Measurements from ENCODE around the gene XXYLT1.

The XXYLT1 gene

DNA sequence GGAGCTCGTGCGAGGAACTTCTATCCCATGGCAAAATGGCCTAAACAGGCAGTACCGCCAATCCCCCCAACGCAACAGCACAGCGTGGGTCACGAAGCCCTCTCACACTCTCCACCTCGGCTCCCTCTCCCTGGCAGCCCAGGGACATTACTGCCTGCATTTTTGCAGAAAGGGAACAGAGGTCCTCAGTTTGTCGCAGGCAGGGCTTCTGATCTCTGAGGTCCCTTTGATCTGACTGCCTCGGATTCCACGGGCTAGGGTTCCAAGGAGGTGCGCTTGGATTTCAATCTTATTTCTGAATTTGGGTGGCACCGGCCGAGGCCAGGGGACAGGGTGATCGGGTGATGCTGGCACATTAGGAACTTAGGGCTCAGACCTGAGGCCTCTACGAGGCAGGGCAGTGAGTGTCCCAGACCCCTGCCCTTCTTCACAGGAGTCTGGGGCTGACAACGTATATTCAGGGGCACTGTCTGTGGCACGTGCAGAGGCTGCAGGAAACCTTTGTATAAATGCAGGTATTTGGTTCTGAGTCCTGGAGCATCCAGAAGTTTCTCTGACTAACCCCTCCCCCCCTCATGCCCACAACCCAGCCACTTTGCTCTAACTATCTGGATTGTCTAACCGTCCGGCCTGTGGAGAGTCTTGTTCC lies 197.9 kb downstream of the XXYLT1 start:
- DNase-seq = no peak

DNA sequence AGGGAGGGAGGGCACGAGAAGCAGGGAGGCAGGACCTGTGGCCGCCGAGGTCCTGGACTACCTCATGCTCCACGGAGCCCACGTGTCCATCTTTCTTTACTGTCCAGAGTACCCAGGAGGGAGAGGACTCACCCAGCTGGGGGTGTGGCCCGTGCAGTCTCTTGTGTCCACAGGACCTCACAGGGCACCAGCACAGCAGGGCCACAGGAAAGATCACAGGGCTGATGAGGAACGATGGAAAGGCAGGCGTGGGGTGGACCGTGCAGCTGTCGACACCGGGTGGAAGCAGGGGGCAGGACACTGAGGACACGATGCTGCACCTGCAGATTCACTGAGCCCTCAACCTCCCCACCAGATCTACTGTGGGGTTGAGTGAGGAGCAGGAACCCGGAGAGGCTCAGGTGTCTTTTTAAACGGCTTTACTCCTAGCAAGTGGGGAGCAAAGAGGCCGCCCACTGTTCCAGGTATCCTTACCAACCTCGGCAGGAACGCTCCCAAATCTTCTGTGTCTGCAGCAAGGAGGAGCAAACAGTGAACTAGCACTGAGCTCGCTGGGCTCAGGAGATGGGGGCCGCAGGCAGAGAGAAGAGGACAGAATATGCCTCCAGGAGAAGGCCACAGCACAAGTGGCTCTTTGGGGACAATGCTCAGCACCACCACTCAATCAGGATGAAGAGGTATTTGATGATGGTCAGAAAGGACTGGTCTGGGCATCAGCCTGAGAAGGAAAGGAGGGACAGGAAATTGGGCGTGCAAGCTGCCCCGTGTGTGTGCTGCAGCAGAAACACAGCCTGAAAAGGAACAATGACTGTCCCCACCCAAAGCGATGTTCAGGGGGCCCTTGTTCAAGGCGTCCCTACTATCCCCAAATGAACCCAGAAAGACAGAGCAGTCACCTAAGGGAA lies 198.8 kb downstream of the XXYLT1 start:
- no peak for DNase-seq

DNA sequence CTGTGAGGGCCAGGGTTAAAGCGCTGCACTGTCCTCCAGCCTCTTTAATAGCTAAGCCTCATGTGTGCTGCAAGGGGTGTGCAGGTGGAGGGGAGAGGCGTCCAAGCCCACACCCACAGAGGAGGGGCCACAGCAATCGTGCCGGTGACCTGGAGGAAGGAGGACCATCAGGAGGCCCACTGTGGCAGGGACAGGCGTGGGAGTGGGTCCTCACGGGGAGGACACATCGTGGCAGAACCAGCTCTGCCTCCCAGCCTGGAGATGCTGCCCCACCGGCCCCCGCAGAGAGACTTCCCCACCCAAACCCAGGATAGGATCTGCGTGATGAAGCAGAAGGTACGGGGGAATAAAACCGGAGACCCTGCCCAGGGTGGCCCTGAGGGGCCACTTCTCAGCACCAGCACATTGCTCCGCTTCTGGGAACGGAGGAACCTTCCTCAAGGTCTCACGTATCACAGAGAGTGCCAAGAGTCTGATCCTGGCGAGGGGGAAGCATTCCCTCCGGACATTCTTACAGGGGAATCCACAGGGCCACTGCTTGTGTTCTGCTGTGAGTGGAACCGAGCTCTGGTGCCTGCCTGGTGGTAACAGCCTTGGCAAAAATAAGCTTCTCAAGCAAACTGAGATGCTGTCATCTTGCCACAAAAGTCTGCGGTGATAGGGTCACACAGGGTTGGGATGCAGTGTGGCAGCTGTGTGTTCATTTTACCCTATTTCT lies 199.8 kb downstream of the XXYLT1 start:
- DNase-seq = no peak

DNA sequence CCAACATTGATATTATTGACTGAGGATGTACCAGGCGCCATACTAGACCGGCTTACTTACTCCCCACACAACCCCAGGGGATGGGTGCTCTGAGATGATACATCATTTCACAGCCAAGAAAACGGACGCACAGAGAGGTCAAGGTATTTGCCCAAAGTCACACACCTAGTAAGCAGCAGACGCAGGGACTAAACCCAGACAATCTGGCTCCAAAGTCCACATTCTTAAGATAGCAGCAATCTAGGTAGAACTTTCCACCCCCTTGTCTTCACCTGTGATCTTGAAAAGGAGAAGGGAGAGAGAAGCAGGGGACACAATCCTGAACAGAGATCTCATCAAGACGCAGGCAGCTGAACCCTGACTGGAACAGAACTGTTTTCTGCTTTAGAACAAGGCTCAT lies 200.6 kb downstream of the XXYLT1 start:
- DNase-seq = no peak

DNA sequence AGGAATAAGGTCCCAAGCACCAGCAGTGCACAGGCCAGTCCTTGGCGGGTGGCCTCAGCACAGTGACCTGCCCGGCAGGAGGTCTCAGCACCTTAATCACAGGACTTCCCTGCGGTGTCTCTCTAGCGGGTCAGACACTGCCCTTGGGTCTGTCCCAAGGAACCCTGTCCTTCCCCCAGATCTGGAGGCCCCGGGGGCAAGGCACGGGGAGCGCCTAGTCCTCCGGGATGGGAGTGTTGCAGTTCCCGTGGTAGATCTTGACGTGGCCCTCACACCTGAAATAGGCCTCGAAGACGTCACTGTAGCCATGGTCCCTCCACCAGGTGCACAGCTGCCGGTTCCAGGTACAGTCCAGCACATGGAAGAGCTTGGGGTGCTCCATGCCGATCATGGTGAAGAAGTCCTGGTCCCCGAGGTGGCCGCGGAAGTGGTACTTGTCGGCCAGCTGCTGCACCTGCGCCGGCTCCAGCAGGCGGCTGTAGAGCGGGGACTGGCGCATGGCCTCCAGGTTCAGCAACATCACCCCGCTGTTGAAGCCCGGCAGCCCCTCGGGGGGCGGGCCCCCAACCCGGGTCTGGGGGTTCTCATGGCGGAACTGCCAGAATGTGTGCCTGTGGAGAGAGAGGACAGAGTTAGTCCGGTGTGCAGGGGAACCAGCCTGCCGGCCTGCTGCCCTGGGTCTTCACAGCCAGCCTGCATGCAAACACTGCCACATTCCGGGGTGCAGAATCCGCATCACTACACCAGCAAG lies 201.3 kb downstream of the XXYLT1 start:
- DNase-seq = no peak

DNA sequence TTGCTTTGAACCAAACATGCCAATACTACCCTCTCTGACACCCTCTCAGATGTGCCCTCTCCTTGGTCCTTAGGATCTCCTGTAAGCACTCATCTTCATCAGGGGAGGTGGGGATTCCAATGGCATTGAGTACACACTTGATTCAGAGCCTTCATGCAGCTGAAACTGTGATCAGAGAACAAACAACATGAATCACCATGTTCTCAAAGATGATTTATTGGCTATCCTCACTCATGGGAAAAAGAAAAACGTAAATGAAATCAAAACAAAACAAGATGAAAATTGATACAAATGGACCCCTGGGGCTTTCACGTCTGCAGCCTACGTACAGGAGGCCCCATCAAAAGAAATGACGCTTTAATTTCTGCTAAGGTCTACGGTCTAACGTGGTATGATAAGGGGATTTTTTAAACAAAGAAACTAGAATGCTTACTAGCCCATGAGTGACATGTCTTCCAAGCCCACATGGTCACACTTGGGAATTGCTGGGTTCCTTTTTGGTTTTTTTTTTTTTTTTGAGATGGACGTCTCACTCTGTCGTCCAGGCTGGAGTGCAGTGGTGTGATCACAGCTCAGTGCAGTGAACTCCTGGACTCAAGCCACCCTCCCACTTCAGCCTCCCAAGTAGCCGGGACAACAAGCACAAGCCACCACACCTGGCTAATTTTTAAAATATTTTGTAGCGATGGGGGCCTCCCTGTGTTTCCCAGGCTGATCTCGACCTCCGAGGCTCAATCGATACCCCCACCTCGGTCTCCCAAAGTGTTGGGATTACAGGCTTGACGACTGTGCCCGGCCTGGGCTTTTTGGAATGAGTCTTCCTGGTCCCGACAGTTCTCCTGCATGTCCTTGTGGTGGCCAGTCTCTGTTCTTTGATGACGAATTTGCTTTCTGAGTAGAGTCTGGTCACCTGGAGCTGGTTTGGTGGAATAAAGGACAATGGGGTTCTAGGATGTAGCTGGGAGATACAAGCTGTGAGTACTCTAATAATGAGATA lies 202.6 kb downstream of the XXYLT1 start:
- no peak for DNase-seq

DNA sequence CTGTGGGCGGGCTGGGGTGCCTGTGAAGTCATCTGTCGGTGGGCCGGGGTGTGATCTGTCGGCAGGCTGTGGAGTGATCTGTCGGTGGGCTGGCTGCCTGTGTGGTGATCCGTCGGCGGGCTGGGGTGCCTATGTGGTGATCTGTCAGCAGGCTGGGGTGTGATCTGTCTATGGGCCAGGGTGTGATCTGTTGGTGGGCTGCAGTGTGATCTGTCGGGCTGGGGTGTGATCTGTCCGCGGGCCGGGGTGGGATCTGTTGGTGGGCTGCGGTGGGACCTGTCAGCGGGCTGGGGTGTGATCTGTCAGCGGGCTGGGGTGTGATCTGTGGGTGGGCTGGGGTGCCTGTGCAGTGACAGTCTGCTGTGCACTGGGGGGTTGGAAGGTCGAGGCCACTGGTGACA lies 204.5 kb downstream of the XXYLT1 start:
- DNase-seq = no peak

DNA sequence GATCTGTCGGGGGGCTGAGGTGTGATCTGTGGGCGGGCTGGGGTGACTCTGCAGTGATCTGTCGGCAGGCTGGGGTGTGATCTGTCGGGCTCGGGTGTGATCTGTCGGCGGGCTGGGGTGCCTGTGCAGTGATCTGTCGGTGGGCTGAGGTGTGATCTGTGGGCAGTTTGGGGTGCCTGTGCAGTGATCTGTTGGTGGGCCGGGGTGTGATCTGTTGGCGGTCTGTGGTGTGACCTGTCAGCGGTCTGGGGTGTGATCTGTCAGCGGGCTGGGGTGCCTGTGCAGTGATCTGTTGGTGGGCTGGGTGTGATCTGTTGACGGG lies 205.1 kb downstream of the XXYLT1 start:
- no peak for DNase-seq

DNA sequence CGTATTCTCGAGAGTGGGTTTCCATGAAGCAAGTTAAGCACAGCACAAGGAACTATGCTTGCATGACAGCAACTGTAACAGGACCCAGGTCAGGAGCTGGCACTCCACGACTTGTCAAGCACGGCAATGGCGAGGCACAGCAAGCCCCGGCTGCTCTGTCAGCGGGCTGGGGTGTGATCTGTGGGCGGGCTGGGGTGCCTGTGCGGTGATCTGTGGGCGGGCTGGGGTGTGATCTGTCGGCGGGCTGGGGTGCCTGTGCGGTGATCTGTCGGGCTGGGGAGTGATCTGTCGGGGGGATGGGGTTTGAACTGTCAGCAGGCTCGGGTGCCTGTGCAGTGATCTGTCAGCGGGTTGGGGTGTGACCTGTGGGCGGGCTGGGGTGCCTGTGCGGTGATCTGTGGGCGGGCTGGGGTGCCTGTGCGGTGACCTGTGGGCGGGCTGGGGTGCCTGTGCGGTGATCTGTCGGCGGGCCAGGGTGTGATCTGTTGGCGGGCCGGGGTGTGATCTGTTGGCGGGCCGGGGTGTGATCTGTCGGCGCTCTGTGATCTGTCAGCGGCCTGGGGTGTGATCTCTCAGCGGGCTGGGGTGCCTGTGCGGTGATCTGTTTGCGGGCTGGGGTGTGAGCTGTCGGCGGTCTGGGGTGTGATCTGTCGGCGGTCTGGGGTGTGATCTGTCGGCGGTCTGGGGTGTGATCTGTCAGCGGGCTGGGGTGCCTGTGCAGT lies 205.7 kb downstream of the XXYLT1 start:
- DNase-seq = no peak

DNA sequence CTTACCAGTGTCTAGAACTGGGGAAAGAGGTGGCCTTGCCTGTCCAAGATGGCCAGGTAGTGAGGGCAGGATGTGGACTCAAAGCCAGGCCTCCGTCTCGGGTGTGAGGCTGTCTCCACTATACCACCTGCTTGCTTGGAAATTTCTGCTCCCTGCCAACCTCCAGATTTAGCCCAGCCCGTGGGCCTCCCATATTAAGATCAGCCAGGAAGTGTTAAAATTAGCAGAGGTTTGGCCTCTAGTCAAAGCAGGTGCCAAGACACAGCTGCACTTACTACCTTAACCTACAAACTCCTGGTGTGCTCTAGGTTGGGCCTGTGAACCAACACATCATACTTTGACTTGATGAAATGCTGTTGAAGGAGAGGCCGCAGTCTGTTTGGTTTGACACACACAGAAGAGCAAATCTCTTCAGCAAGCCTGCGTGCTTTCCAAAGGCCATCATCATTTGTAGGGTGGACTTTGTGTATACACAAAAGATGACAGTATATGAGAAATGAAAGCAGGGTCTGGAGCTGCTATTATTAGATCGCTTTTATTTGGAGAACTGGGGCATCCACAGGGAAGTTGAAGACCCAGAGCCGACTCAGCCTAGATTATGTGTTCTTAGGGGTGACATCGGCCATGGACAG lies 206.5 kb downstream of the XXYLT1 start:
- no peak for DNase-seq

DNA sequence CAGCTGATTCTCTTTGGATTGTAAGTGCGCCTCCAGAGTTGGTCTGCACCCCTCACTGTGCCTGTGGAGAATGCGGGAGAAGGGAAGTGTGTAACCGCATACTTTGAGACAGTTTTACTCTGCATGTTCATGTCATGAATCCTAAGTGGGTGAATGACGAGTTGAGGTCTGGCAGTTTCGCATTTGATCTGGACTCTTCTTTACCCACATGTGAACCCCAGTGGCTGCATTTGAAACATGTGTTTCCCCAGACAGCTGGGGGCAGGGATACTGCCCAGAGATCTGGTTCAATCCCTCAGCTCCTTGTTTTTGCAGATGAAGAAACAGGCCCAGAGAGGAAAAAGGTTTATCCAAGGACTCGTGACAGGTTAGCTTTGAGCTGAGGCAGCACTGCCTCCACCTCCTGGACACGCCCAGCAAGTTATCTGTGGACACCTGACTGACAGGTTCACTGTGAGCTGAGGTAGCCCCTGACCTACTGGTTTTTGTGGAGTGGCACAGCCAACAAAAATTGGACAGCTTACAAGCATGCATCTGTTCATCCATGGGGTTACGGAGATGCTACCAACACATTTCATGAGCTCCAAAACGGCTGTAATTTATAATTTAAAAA lies 207.3 kb downstream of the XXYLT1 start:
- no peak for DNase-seq

DNA sequence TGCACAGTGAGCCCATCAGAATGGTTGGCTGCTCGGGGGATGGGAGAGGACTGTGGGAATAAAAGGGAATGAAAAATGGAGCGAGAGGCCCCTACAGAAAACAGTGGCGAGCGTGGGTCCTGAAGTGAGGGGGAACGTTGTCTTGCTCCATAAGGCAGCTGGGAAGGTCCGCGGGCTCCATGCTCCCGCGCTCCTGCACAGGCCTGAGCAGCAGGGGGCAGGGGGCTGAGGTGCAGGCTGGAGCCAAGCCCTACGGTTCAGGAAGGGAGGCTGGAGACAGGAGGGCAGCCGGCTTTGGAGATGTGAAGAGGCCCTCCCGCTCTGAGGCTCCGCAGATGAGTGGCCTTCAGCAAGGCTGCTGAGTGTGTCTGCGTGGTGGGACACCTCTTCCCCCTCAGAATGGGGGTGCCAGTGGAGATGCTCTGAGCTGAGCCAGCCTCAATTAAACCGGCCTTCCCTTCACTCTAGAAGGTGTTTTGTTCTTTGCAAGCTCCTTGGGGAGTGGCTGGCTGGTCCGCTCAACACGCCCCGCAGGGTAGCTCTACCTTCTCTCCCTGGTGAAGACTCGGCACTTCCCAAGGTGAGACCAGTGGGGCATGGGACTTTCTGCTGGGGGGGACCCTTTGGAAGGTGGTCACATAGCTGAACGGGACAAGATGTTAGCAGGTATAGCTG lies 208.0 kb downstream of the XXYLT1 start:
- DNase-seq = no peak

DNA sequence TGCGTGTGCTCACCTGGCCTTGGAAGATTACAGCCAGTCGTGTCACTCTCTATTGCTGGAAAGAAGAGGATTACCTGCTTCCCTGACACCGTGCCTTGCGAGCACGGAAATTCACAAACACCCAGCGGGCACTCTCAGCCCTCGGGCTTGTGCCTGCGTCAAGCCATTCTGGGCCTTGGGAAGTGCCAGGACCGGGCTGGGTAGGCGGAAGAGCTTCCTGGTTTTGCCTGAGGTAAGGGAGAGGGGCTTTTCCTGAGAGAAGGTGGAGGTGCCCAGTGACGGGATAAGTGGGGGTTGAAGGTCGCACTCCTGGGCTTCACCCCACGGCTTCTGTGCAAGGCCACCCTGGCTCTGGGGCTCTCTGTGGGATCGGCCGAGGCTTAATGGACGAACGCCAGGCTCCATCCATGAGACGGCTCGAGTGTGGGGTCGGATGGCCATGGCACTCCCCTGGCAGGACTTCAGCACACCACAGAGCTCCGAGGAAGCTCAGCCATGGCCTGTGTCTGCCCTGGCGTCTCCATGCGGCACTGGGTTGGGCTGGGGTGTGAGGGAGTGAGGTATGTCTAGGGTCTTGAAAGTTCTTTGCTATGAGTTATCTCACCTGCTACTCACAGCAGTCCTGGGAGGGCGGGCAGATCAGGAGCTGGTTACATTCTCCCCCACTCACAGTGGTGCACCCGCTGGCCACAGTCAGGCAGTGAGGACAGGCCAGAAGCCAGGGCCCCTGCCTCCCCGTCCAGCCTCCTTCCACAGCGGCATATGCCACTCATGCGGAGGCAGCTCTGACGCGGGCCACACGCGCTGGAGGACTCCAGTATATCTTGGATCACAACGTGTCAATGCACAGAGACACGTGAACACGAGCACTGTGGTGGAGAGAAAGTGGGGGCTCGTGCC lies 209.0 kb downstream of the XXYLT1 start:
- no peak for DNase-seq

DNA sequence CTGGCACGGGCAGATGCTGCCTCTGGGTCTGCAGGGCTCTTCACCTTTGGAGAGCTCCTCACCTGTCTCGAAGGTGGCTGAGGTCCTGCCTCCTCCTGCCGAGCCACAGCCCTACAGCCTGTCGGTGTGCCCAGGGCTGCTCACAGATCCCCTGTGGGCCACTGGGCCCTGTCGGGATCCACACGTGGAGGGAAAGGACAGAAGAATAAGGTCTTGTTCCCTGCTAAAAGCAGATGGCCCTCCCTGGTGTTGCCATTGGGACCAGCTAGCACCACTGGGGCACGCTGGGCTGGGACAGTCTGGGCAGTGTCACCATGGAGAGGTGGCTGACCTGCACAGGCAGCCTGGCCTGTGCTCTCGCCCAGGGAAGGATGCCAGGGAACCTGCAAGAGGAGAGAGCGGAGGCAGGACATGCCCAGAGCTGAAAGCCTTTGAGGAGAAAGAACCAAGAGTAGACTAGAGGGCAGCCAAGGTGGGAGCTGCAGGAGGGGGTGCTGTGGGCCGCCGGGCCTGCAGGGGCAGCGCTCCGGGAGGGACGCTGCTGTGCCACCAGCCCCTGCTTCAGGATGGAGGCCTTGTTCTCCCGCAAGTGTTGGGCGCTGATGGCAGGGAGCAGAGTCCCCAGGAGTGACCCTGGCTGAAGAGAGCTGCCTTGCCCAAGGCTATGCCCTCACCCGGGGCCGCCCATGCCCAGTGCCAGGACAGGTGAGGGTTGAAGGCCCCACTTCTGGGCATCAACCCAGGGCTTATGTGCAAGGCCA lies 210.2 kb downstream of the XXYLT1 start:
- no peak for DNase-seq

DNA sequence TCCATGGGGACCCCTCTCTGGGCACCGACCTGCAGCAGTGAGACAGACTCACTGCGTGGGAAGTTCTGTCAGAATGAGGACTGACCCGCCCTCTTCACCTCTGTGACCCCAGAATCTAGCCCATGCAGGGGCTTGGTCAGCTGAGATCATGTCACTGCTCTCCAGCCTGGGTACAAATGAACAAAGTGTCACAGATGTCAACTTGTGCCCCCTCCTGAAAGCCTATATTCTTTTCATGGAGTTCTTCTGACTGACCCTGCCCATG lies 210.8 kb downstream of the XXYLT1 start:
- DNase-seq = no peak

DNA sequence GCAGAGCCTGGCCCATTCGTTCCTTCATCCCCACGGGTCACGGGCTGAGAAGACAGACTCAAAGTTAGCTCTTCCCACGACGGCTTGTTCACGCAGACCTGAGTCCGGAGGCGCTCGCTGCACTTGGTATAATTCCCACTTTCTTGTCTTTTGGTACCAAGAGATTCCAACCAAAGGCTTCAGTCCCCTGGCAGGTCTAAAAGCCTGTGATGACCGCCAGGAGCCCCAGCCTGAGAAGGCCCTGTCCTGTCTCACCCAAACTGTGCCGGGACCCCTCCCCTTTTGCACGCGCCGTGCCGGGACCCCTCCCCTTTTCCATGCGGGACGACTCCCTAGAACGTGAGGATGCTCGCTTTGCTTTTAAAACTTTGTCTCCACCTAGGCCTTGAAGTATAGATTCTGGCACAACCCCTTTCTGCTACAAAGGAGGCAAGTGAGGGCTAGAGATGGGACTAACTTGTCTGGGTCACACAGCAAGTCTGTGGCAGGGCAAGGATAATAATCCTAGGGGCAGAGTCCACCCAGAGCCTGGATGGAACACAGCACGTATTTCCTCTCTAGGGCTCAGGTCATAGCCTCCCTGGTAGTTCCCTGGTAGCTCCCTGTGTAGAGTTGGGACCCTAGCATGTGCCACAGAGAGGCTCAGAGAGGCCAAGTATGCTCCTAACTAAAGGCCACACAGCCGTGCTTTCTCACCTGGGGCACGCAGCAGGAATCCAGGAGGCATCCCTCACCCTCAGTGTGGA lies 211.3 kb downstream of the XXYLT1 start:
- no peak for DNase-seq

DNA sequence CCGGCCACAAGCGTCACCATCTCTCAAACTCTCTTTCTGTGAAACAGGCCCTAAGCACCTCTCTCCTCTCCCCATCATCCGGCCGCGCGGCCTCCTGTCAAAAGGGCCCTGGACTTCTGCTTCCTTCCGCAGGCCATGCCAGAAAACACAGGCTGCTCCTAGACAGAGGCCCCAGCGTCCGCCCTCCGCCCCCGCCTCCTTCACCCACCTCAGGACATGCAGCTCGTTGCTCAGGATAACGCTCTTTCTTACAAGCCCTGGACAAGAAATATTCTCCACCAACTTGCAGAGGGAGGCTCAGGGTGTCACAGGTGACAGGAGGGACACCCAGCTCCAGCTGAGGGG lies 212.0 kb downstream of the XXYLT1 start:
- DNase-seq = no peak
